Testis (tissue), 3 donors: ENCODE data around the gene TWF1. TPM values are rescaled to one million over a fixed set of nuclear protein-coding genes. Genes with fewer than 3 reads are reported as not detected.
A peak's percentile ranks its signal among the peaks of the same experiment; 100 is the strongest.

Experiments used
- DNase-seq: peaks from one replicate; pipeline ENCODE4 v3.0.0-alpha.2; 2019
- H3K27ac ChIP-seq, 2 donors: fragments of 200-600 bp; sonication (generic); one replicate each; pipeline ENCODE4 v1.5.1; 2019
- H3K27me3 ChIP-seq: fragments of 200-600 bp; sonication (generic); one replicate; pipeline ENCODE4 v1.5.1; 2019
- H3K36me3 ChIP-seq: fragments of 200-600 bp; sonication (generic); one replicate; pipeline ENCODE4 v1.5.1; 2017; ENCODE audit warnings: low read depth; ENCODE audit errors: missing control alignments
- H3K4me1 ChIP-seq: fragments of 200-600 bp; sonication (generic); one replicate; pipeline ENCODE4 v1.5.1; 2019
- H3K4me3 ChIP-seq, 2 donors: fragments of 200-600 bp; sonication (generic); one replicate each; pipeline ENCODE4 v1.5.1; 2017 to 2019
- H3K9me3 ChIP-seq: fragments of 200-600 bp; sonication (generic); one replicate; pipeline ENCODE4 v1.5.1; 2017
- POLR2A ChIP-seq: fragments of 450-650 bp; IDR thresholded peaks from one replicate; pipeline ENCODE4 v1.6.1; 2017; ENCODE audit warnings: antibody characterized with exemption, mild to moderate bottlenecking, moderate library complexity
- WGBS, 2 donors: methylation state at CpG; one replicate each; pipeline ENCODE4 v1.1.5; 2018; 5-methylcytosine and 5-hydroxymethylcytosine counted together
- intact Hi-C: fragments of 100-400 bp; cut with DNase I; formaldehyde crosslinking; loops from one replicate; pipeline ENCODE4 v1.15.1; 2023; ENCODE audit warnings: low total_unique reads
- polyA plus RNA-seq: library from polyadenylated mRNA; stranded (reverse); fragments of 350-450 nt; fragmentation: Illumina TruSeq; extraction: RNeasy Lipid Tissue Mini Kit (QIAGEN cat#74804); gene quantifications from one replicate; pipeline ENCODE4 v1.2.3, GENCODE V29; 2014; ENCODE audit warnings: low read depth, low replicate concordance; ENCODE audit not compliant: insufficient read depth
- total RNA-seq, 2 donors: library from RNA; depleted of rRNA; stranded (reverse); fragments of >200 nt; gene quantifications; one replicate each; pipeline ENCODE4 v1.2.3, GENCODE V29; 2016
- TF ChIP-seq, protein P1 (sequence below), 3 experiments: fragments of 450-650 bp in 2 of 3; fragments of 200-600 bp in 1 of 3; sonication (generic) in 1 of 3; IDR thresholded peaks; one replicate each; pipeline ENCODE4 v1.5.1; 2016 to 2019; ENCODE audit warnings: antibody characterized with exemption in 3 of 3, mild to moderate bottlenecking in 2 of 3, moderate library complexity in 1 of 3

The TWF1 gene
- total and polyA plus RNA-seq, 3 donors from 2014 or later, result 28.9 to 39.1 (median 35.7) TPM

DNA sequence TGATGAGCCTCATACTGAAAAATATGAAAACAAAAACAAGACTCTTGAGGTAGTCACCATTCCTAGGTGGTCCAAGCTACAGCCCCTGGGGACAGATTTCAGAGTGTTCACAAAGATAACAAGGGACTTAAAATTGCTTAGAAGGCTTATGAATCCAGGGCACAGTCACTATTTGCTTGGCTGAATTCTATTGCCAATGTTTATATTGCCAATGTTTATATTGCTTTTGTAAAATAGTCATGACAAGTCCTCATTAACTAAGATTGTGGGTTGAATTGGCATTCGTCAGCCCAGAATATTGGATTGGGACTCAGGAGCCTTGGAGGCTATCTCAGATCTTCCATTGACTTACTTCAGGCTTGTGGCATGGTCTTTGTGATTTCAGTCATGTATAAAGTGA is 36.1 kb upstream of the TWF1 start:
- Histone ChIP-seq H3K9me3 (no peaks in the 10 kb centered on the region), H3K27ac (no peak overlapping the region), H3K4me1 (peaks cover 2% of the 10 kb centered on the region), H3K36me3 (no peaks in the 10 kb centered on the region), H3K4me3 (no peak overlapping the region), H3K27me3 (no peaks in the 10 kb centered on the region)
- TF ChIP-seq, protein P1, sequence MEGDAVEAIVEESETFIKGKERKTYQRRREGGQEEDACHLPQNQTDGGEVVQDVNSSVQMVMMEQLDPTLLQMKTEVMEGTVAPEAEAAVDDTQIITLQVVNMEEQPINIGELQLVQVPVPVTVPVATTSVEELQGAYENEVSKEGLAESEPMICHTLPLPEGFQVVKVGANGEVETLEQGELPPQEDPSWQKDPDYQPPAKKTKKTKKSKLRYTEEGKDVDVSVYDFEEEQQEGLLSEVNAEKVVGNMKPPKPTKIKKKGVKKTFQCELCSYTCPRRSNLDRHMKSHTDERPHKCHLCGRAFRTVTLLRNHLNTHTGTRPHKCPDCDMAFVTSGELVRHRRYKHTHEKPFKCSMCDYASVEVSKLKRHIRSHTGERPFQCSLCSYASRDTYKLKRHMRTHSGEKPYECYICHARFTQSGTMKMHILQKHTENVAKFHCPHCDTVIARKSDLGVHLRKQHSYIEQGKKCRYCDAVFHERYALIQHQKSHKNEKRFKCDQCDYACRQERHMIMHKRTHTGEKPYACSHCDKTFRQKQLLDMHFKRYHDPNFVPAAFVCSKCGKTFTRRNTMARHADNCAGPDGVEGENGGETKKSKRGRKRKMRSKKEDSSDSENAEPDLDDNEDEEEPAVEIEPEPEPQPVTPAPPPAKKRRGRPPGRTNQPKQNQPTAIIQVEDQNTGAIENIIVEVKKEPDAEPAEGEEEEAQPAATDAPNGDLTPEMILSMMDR (IDR thresholded peaks at IDR 0.05), result no peak
- no peak for TF ChIP-seq POLR2A
- 87 to 100% methylated on average over 1 of the region's 1 CpG for WGBS, 2 donors
- no peak for DNase-seq
- intact Hi-C loops, result no loop called here

DNA sequence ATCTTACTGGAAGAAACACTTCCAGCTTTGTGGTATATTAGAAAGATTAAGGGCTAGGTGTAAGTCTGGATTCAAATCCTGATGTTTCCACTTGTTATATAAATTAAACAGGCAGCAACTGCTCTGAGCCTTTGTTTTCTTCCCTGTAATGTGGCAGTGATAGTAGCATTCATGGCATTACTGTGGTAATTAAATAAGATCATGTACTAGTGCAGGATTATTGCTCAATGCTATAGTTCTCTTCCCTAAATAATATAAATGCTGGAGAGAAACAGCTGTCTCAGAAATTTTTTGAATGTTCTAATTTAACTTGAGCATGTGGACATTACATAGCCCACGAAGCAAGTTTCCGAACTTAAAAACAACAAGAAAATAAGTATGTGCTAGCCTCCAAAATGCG is 35.1 kb upstream of the TWF1 start:
- intact Hi-C loops, result no loop called here
- TF ChIP-seq, protein P1 (IDR thresholded peaks at IDR 0.05), result no peak
- TF ChIP-seq POLR2A, result no peak
- no peak for DNase-seq
- Histone ChIP-seq H3K4me3 (no peak overlapping the region), H3K27ac (no peak overlapping the region), H3K27me3 (no peaks in the 10 kb centered on the region), H3K36me3 (no peaks in the 10 kb centered on the region), H3K4me1 (peaks cover 9% of the 10 kb centered on the region), H3K9me3 (no peaks in the 10 kb centered on the region)
- 84 to 91% methylated on average over 3 of the region's 3 CpGs for WGBS, 2 donors

DNA sequence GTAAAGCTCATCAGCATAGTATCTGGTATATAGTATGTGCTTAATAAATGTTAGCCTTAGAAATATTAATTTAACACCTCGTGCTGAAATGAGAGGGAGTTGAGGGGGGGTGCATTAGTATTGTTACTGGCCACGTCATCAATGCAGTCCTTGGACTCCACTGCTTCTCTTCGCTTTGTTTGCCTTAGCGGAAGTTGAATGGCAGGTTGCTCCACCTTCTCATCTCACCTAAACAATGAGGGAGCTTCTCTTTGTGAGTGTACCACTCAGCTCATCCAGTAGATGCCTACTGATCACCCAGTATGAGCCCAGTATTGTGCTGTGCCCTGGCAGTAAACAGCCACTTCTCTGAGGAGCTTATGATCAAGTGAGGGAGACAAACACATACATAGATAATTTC is 34.2 kb upstream of the TWF1 start:
- Histone ChIP-seq H3K27ac (no peak overlapping the region), H3K4me3 (no peak overlapping the region), H3K36me3 (no peaks in the 10 kb centered on the region), H3K4me1 (peaks cover 9% of the 10 kb centered on the region), H3K9me3 (no peaks in the 10 kb centered on the region), H3K27me3 (no peaks in the 10 kb centered on the region)
- TF ChIP-seq, protein P1 (IDR thresholded peaks at IDR 0.05), result no peak
- TF ChIP-seq POLR2A, result no peak
- no peak for DNase-seq
- 90 to 92% methylated on average over 4 of the region's 4 CpGs for WGBS, 2 donors
- intact Hi-C loops, result no loop called here

DNA sequence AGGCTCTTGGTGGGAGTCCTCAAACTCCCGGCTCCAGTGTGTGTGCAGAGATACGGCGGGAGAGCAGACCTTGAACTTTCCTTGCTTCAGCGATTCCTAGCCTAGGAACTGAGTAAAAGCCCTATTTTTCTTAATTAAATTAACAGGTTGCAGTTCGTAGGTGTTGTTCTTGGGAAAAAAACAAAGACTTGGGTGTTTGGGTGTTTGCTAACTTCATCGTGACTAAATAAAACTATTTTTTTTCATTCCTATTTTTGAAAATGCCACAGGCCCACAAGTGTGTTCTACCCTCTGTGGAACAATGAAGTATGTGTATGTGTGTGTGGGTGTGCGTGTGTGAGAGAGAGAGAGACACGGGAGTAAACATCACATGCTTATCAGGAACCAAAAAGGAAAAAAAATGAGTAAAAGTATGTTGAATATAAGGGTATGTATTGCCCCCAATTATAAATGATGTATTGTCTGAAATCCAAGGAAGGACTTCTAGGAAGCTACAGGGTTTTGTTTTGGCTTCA is 30.4 kb upstream of the TWF1 start:
- no peak for DNase-seq
- Histone ChIP-seq H3K9me3 (no peaks in the 10 kb centered on the region), H3K27me3 (no peaks in the 10 kb centered on the region), H3K4me1 (peaks cover 19% of the 10 kb centered on the region), H3K36me3 (no peaks in the 10 kb centered on the region), H3K4me3 (peak overlapping the region; percentile 72 to 84), H3K27ac (peak overlapping the region; percentile 82 to 94)
- WGBS, 2 donors, result 0% methylated on average over 7 to 8 of the region's 8 CpGs
- TF ChIP-seq, protein P1 (IDR thresholded peaks at IDR 0.05), result no peak
- no peak for TF ChIP-seq POLR2A
- intact Hi-C loops, result no loop called here
